ENCODE results near the gene RNFT2. TPM values are rescaled to one million over a fixed set of nuclear protein-coding genes. Genes with fewer than 3 reads are reported as not detected.

RNFT2 gene
- total RNA-seq, 1 donor from 2014 or later, result 55.8 TPM

GRCh38 chr12:116691636-116692035, 46.5 kb upstream of the RNFT2 start:
- Mint-ChIP-seq H3K9me3 (ENCODE audit: unreplicated experiment) (peaks cover 6% of the 10 kb centered on the region), H3K27ac (ENCODE audit: unreplicated experiment) (no peak overlapping the region), H3K4me3 (ENCODE audit: unreplicated experiment) (no peak overlapping the region), H3K4me1 (ENCODE audit: low read depth, unreplicated experiment) (peaks cover 9% of the 10 kb centered on the region), H3K27me3 (ENCODE audit: unreplicated experiment) (peaks cover 8% of the 10 kb centered on the region), H3K36me3 (ENCODE audit: unreplicated experiment) (peaks cover 5% of the 10 kb centered on the region)
- no peak for TF ChIP-seq CTCF (IDR thresholded peaks at IDR 0.05; ENCODE audit: partially characterized antibody, unreplicated experiment)
- DNase-seq, result no peak

GRCh38 chr12:116692605-116693004, 45.5 kb upstream of the RNFT2 start:
- H3K4me1 Mint-ChIP-seq (ENCODE audit: low read depth, unreplicated experiment), result peaks cover 9% of the 10 kb centered on the region
- H3K4me3 Mint-ChIP-seq (ENCODE audit: unreplicated experiment), result no peak overlapping the region
- no peak for TF ChIP-seq CTCF (IDR thresholded peaks at IDR 0.05; ENCODE audit: partially characterized antibody, unreplicated experiment)
- peaks cover 6% of the 10 kb centered on the region for H3K9me3 Mint-ChIP-seq (ENCODE audit: unreplicated experiment)
- H3K27ac Mint-ChIP-seq (ENCODE audit: unreplicated experiment), result no peak overlapping the region
- H3K36me3 Mint-ChIP-seq (ENCODE audit: unreplicated experiment), result peaks cover 5% of the 10 kb centered on the region
- peaks cover 8% of the 10 kb centered on the region for H3K27me3 Mint-ChIP-seq (ENCODE audit: unreplicated experiment)
- DNase-seq, result no peak

- H3K27me3 Mint-ChIP-seq (ENCODE audit: unreplicated experiment), result peaks cover 8% of the 10 kb centered on the region
- peak overlapping the region; percentile 80 for H3K4me3 Mint-ChIP-seq (ENCODE audit: unreplicated experiment)
- peaks cover 5% of the 10 kb centered on the region for H3K36me3 Mint-ChIP-seq (ENCODE audit: unreplicated experiment)
- no peak for DNase-seq
- TF ChIP-seq CTCF (IDR thresholded peaks at IDR 0.05; ENCODE audit: partially characterized antibody, unreplicated experiment), result no peak
- no peak overlapping the region for H3K27ac Mint-ChIP-seq (ENCODE audit: unreplicated experiment)
- H3K4me1 Mint-ChIP-seq (ENCODE audit: low read depth, unreplicated experiment), result peaks cover 9% of the 10 kb centered on the region
- H3K9me3 Mint-ChIP-seq (ENCODE audit: unreplicated experiment), result peaks cover 6% of the 10 kb centered on the region
Measured at GRCh38 chr12:116693286-116694227, 44.6 kb upstream of the RNFT2 start.

- no peak for DNase-seq
- peaks cover 6% of the 10 kb centered on the region for H3K9me3 Mint-ChIP-seq (ENCODE audit: unreplicated experiment)
- no peak overlapping the region for H3K27ac Mint-ChIP-seq (ENCODE audit: unreplicated experiment)
- TF ChIP-seq CTCF (IDR thresholded peaks at IDR 0.05; ENCODE audit: partially characterized antibody, unreplicated experiment), result no peak
- no peak overlapping the region for H3K4me3 Mint-ChIP-seq (ENCODE audit: unreplicated experiment)
- peaks cover 11% of the 10 kb centered on the region for H3K27me3 Mint-ChIP-seq (ENCODE audit: unreplicated experiment)
- H3K4me1 Mint-ChIP-seq (ENCODE audit: low read depth, unreplicated experiment), result peaks cover 9% of the 10 kb centered on the region
- peaks cover 5% of the 10 kb centered on the region for H3K36me3 Mint-ChIP-seq (ENCODE audit: unreplicated experiment)
Measured at GRCh38 chr12:116694653-116695463, 43.3 kb upstream of the RNFT2 start.

GRCh38 chr12:116695464-116695725, 42.7 kb upstream of the RNFT2 start:
- no peak overlapping the region for H3K4me3 Mint-ChIP-seq (ENCODE audit: unreplicated experiment)
- no peak overlapping the region for H3K27ac Mint-ChIP-seq (ENCODE audit: unreplicated experiment)
- TF ChIP-seq CTCF (IDR thresholded peaks at IDR 0.05; ENCODE audit: partially characterized antibody, unreplicated experiment), result no peak
- peaks cover 6% of the 10 kb centered on the region for H3K9me3 Mint-ChIP-seq (ENCODE audit: unreplicated experiment)
- no peak for DNase-seq
- H3K27me3 Mint-ChIP-seq (ENCODE audit: unreplicated experiment), result peaks cover 11% of the 10 kb centered on the region
- peaks cover 5% of the 10 kb centered on the region for H3K36me3 Mint-ChIP-seq (ENCODE audit: unreplicated experiment)
- H3K4me1 Mint-ChIP-seq (ENCODE audit: low read depth, unreplicated experiment), result peaks cover 7% of the 10 kb centered on the region

Measured in glutamatergic neuron (in vitro differentiated cells).